ENCODE data around the gene PATE2.

PATE2 gene

DNA sequence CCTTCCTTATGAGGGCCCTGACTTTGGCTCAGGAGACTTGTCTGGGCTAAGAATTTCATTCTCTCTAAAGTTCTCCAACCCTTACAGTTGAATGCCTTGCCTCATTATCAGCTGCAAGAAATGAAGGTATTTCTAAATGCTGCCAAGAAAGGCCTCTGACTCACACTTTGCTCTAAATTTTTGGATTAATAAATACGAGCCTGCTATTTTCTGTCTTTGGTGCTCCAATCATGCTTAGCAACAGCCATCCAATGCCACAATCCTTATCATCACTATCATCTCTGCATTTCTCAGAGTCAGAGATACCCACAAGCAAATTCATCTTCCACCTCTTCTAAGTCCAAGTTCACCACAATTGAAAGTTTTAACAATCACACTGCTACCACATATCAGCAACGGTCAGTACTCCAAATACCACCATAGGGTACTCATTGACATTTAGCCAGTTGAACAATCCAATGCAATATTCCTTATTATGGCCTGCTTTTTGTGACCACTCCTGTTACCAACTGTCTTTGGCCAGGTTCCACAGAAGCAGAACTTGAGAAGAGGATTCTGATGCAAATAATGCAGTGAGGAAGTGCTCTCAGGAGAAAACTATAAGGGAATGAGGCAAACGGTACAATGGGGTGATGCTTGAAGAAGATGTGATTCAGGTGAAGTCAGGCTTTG is 5.7 kb downstream of the PATE2 start:
- TF ChIP-seq, protein P1, sequence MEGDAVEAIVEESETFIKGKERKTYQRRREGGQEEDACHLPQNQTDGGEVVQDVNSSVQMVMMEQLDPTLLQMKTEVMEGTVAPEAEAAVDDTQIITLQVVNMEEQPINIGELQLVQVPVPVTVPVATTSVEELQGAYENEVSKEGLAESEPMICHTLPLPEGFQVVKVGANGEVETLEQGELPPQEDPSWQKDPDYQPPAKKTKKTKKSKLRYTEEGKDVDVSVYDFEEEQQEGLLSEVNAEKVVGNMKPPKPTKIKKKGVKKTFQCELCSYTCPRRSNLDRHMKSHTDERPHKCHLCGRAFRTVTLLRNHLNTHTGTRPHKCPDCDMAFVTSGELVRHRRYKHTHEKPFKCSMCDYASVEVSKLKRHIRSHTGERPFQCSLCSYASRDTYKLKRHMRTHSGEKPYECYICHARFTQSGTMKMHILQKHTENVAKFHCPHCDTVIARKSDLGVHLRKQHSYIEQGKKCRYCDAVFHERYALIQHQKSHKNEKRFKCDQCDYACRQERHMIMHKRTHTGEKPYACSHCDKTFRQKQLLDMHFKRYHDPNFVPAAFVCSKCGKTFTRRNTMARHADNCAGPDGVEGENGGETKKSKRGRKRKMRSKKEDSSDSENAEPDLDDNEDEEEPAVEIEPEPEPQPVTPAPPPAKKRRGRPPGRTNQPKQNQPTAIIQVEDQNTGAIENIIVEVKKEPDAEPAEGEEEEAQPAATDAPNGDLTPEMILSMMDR (IDR thresholded peaks at IDR 0.05; ENCODE audit: low read length), result no peak
- TF ChIP-seq EZH2 (optimal IDR thresholded peaks at IDR 0.05; ENCODE audit: low read depth, low read length) (no peak), EZH2phosphoT487 (IDR thresholded peaks at IDR 0.05; ENCODE audit: low read length) (no peak)
- no peaks in the 10 kb centered on the region for H3K27me3 ChIP-seq (replicated peaks; ENCODE audit: insufficient read depth, low read length)
- H3K9me2 ChIP-seq (replicated peaks; ENCODE audit: insufficient read depth, low read length), result no peaks in the 10 kb centered on the region
- no peaks in the 10 kb centered on the region for H3K4me1 ChIP-seq (ENCODE audit: low read length)
- no peaks in the 10 kb centered on the region for H3F3A ChIP-seq (ENCODE audit: insufficient read depth, low read length)
- H3K79me2 ChIP-seq (ENCODE audit: low read length), result no peaks in the 10 kb centered on the region
- no peaks in the 10 kb centered on the region for H3K9me3 ChIP-seq (replicated peaks; ENCODE audit: insufficient read depth, low read length)
- H4K20me1 ChIP-seq (ENCODE audit: insufficient read depth, low read length), result no peaks in the 10 kb centered on the region
- H3K4me2 ChIP-seq (ENCODE audit: low read depth, low read length), result no peak overlapping the region
- H3K9ac ChIP-seq (ENCODE audit: low read length), result no peak overlapping the region
- H2AFZ ChIP-seq (ENCODE audit: low read length), result no peak overlapping the region
- H3K36me3 ChIP-seq (replicated peaks; ENCODE audit: insufficient read depth, low read length), result no peaks in the 10 kb centered on the region
- no peak overlapping the region for H3K27ac ChIP-seq (ENCODE audit: low read length)
- DNase-seq, result no peak
- H3K4me3 ChIP-seq (ENCODE audit: low read length), result no peak overlapping the region

- H3K4me2 ChIP-seq (ENCODE audit: low read depth, low read length), result no peak overlapping the region
- H3K4me3 ChIP-seq (ENCODE audit: low read length), result no peak overlapping the region
- no peaks in the 10 kb centered on the region for H3K9me2 ChIP-seq (replicated peaks; ENCODE audit: insufficient read depth, low read length)
- H3K79me2 ChIP-seq (ENCODE audit: low read length), result no peaks in the 10 kb centered on the region
- no peaks in the 10 kb centered on the region for H3K4me1 ChIP-seq (ENCODE audit: low read length)
- no peaks in the 10 kb centered on the region for H4K20me1 ChIP-seq (ENCODE audit: insufficient read depth, low read length)
- no peak overlapping the region for H3K9ac ChIP-seq (ENCODE audit: low read length)
- TF ChIP-seq, protein P1 (IDR thresholded peaks at IDR 0.05; ENCODE audit: low read length), result no peak
- no peak for TF ChIP-seq EZH2 (optimal IDR thresholded peaks at IDR 0.05; ENCODE audit: low read depth, low read length)
- TF ChIP-seq EZH2phosphoT487 (IDR thresholded peaks at IDR 0.05; ENCODE audit: low read length), result no peak
- no peaks in the 10 kb centered on the region for H3K27me3 ChIP-seq (replicated peaks; ENCODE audit: insufficient read depth, low read length)
- no peak overlapping the region for H2AFZ ChIP-seq (ENCODE audit: low read length)
- H3F3A ChIP-seq (ENCODE audit: insufficient read depth, low read length), result no peaks in the 10 kb centered on the region
- no peaks in the 10 kb centered on the region for H3K36me3 ChIP-seq (replicated peaks; ENCODE audit: insufficient read depth, low read length)
- H3K9me3 ChIP-seq (replicated peaks; ENCODE audit: insufficient read depth, low read length), result no peaks in the 10 kb centered on the region
- no peak overlapping the region for H3K27ac ChIP-seq (ENCODE audit: low read length)
- DNase-seq, result no peak
These were observed 8.0 kb downstream of the PATE2 start for GRCh38 chr11:125770583-125770982.

DNA sequence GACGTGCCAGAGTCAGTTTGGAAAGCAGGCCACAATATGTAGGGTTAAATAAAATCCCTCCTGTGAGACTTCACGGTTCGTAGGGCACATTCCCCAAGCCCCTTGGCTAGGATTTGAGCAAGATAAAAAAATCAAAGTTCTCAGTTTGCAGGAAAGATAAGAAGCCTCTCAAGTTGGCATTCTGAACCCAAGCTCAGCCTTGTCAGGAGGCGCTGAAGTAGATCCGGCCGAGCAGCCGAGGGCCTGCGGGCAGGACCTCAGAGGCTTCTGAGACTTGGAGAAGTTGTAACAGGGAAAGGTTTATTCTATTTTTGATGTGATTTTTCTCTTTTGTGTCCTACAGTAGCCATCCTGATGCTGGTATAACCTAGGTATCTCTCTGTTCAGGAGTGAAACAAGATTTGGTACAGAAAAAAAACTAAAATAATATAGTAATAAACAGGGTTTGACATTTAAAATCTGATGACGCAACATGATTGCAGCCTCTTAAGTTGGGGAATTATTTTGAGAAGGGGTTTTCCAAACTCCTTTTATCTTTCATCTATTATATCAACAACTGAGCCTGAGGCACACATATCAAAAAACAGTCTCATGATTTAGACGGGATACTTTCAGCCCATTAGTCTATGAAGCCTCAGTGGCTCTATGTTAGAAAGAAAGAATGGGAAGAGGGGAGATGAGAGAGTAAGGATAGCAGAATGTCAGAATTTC is 10.1 kb downstream of the PATE2 start:
- Histone ChIP-seq H3K27me3 (replicated peaks; ENCODE audit: insufficient read depth, low read length) (no peaks in the 10 kb centered on the region), H3K36me3 (replicated peaks; ENCODE audit: insufficient read depth, low read length) (no peaks in the 10 kb centered on the region), H3K9me3 (replicated peaks; ENCODE audit: insufficient read depth, low read length) (no peaks in the 10 kb centered on the region), H3F3A (ENCODE audit: insufficient read depth, low read length) (no peaks in the 10 kb centered on the region), H3K4me3 (ENCODE audit: low read length) (no peak overlapping the region), H3K27ac (ENCODE audit: low read length) (no peak overlapping the region), H4K20me1 (ENCODE audit: insufficient read depth, low read length) (no peaks in the 10 kb centered on the region), H2AFZ (ENCODE audit: low read length) (no peak overlapping the region), H3K9me2 (replicated peaks; ENCODE audit: insufficient read depth, low read length) (no peaks in the 10 kb centered on the region), H3K79me2 (ENCODE audit: low read length) (no peaks in the 10 kb centered on the region), H3K9ac (ENCODE audit: low read length) (no peak overlapping the region), H3K4me2 (ENCODE audit: low read depth, low read length) (no peak overlapping the region), H3K4me1 (ENCODE audit: low read length) (no peaks in the 10 kb centered on the region)
- no peak for TF ChIP-seq EZH2 (optimal IDR thresholded peaks at IDR 0.05; ENCODE audit: low read depth, low read length)
- no peak for TF ChIP-seq EZH2phosphoT487 (IDR thresholded peaks at IDR 0.05; ENCODE audit: low read length)
- TF ChIP-seq, protein P1 (IDR thresholded peaks at IDR 0.05; ENCODE audit: low read length), result no peak
- no peak for DNase-seq

Measured in MM.1S (cell line).